HG02970 (cell line): ENCODE results near the gene REG1A.

Experiments used
- ATAC-seq: cut with Tn5 transposase; IDR thresholded peaks from one replicate; pipeline ENCODE4 v1.9.1; 2021; ENCODE audit warnings: mild to moderate bottlenecking, moderate library complexity, moderate number of reproducible peaks; ENCODE audit not compliant: unreplicated experiment, low FRiP score

Gene REG1A

DNA sequence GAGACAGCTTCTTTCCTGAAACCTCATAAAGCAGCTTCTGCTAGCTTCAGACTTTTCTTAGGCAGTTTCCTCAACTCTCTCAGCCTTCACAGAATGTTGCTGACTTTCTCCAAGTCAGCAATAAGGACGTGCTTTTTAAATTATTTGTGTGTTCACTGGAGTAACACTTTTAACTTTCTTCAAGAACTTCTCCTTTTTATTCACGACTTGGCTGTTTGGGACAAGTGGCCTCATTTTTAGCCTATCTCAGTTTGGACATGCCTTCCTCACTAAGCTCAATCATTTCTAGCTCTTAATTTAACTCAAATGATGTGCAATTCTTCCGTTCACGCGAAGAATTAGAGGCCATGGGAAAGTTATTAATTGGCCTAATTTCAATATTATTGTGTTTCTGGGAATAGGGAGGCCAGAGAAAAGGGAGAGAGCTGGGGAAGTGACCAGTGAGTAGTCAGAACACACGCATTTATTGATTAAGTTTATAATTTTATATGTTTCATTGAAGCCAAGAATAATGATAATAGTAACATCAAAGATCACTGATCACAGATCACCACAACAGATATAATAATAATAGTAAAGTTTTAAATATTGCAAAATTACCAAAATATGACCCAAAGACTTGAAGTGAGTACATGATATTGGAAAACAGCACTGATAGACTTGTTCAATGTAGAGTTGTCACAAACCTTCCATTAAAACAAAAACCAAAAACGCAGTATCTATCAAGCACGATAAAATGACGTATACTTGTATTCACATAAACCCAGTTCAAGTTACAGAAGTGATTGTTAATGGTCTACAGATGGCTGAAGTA is 4.8 kb downstream of the REG1A start:
- ATAC-seq, result no peak

DNA sequence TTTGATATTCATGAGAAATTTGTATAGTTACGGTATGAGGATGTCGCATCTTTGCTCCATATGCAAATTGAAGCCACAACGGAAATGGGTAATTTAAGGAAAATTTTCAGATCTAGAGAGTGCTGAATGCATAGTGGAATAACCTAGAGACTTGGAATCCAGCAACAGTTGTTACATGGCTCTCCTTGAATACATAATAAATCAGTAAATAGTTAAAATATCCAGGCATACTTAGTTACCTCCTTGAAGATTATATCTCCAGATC is 5.4 kb downstream of the REG1A start:
- no peak for ATAC-seq

DNA sequence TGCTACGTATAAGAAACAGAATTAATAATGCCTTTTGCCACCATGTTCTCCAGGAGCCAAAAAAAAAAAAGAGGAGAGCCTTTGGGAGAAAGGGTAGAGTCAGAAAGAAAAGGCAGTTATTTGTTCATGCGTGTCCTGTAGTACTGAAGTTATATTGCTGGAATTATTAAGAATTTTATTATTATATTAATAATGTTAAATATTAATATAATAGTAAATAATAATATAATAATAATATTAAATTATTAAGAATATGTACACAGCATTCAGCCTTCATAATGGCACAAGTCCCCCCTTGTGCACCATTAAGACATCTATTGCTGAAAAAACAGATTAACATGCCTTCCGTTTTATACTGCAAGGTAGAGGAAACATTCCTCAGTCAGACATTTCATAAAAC is 8.1 kb downstream of the REG1A start:
- no peak for ATAC-seq

DNA sequence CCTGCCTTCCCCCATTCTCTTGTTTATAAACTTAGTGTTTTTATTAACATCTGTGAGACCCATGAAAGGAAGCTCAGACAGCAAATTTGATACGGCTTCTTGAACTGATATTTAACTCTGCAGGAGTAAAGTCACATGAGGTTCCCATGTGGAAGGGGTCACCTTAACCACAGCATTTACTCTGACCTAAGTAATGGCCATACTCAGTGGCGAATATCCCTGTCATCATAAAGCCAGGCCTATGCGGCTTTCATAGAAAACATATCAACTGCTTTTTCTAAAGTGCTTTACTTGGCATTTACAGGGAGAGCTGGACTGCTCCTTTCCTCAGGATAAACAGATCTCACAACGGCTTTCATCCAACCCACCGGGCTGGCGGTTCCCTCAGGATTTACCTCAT is 9.0 kb downstream of the REG1A start:
- ATAC-seq, result no peak

DNA sequence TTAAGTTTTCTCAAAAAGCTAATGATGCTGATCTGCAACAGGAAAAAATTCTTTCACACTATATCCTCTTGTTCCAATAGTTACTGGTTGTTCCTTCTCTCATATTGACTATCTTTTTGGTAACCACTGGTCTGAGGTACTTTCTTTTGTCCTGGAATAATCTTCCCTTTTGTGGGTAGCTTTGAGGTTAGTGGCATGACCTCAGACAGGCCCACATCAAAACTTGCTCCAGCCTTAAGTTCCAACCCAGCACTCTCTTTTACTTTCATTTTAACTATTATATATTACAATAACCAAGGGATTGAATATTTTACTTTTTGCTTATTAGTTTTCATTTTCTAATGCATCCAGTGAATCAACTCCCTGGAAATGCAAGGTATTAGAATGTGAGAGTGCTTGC is 9.5 kb downstream of the REG1A start:
- ATAC-seq, result no peak

DNA sequence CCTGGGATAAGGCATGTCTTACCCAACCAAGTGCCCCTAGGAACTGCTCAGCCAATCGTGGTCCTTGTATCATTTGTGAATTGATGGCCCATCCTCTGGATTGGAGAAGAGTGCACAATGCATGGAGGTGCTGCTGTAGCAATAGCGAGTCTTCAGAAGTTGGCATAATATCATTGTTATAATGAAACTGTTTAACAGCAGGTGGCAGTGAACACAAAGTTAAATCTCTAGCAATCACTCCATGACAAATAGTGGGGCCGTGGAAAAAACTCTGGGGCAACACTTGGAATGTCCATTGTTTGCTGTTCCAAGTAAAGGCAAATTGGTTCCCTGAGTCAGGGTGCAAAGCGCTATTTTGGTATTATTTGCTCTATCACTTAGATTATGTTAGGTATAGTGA is 11.4 kb downstream of the REG1A start:
- ATAC-seq, result no peak

DNA sequence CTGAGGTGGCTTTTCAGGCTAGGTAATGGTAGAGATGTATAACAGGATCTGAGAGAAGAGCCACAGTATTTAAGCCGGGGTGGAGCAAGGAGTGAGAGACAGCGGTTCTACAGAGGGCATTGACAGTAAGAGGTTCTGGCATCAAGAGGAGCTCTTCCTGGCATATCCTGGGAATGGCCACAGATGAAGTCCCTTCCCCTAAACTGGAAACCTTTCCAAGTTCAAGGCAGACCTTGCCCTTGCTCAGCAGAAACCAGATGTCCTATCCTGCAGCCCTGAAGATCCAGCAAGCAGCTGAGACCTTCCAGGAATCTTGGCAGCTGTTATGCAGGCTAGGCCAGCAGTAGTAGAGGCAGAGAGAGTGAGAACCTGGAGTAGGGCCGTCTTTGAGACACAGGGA is 18.1 kb downstream of the REG1A start:
- ATAC-seq, result no peak

DNA sequence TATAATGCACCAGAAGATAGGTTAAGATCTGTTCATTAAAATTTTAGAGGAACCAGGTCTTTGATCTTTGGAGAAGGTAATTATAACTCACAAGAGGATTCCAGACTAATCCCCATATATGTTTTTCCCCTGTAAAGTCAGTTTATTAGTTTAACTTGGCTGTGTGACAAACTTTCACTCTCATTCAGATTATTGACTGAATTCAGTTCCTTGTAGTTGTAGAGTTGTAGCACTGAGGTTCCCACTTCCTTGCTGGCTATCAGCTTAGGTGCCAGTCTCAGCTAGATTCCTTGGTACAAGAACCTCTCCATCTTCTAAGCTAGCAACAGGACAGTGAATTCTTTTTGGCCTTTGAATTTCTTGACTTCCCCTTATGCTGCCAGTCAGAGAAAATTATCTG is 19.1 kb downstream of the REG1A start:
- no peak for ATAC-seq

DNA sequence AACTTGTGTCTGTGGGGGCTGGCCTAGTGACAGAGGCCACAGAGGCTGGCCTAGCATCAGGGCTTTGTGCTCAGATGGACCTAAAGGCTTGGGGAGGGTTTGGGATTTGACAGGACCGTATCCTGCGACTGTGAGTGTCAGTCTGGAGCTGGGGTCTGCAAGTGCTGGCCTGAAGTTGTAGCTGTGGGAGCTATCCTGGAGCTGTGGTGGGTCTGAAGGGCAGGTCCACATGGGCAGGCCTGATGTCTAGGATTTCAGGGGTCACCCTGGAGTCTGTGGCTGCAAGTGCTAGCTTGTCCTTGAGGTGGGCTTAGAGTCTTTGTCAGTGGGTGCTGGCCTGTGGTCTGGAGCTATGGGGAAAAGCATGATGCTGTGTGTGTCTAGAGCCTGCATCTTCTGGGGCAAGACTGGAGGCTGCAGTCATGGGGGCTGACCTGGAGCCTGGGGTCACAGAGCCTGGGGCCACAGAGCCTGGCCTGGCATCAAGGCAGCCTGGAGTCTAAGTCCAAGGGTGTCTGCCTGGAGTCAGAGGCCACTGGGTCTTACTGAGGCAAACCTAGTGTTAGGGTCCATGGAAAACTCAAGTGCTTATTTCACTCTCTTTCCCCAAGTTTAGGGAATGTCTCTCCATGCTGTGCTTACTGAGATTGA is 35.7 kb downstream of the REG1A start:
- ATAC-seq, result no peak

DNA sequence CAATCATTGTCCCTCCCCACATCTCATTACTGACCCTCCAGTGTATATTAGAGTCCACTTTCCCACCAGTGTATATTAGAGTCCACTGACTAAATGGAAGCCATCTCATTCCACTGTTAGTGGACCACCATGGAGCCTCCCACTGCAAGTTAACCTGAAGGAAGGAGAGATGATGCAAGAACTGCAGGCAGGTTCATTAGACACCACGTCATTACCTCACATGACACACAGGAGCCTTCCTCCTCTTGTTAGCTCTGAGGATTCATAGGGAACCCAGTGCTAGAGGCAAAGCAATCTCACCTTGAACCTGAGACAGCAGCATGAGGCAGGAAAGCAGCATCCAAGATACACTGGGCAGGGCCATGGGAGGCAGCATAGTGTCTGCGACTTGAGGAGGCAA is 38.7 kb downstream of the REG1A start:
- no peak for ATAC-seq

DNA sequence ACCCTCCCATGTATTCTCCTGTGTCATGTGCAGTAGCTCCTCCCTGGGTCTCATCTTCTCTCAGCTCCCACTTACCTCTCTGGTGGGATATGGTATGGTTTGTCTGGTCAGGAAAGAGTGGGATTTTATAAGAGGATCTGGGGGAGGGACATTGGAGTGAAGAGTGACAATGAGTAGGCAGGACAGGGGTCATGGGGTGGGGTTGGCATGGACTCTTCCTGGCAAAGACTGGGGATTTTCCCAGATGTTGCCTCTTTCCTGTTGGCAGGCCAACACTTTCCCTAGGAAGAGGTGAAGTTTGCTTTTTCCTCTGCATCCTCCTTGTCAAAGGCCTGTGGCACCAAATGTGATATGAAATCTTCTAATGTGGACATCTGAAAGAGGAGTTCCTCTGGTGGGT is 39.4 kb downstream of the REG1A start, which contains the start of gene REG3A:
Gene REG3A, minus strand, starts transcription at position 101 of the 400 bp plus-strand sequence. CDS start 348 bp downstream, outside the sequence.
- no peak for ATAC-seq

DNA sequence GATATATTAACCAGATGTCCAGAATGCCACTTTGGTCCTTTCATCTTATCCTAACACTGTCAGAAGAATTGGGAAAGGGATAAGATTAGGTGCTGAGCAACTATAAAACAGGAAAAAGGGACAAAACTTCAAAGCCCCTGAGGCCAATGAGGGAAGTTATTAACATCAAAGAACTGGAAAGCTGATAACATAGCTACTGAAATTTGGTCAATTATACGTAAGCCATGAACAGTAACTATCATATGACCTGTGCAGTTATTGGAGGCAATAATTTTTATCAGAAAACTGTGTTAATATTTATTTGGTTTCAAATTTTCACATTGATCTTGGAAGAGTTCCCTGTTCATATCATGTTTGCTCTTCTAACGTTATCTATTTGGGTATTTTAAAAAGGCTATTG is 41.8 kb downstream of the REG1A start:
- ATAC-seq, result no peak

DNA sequence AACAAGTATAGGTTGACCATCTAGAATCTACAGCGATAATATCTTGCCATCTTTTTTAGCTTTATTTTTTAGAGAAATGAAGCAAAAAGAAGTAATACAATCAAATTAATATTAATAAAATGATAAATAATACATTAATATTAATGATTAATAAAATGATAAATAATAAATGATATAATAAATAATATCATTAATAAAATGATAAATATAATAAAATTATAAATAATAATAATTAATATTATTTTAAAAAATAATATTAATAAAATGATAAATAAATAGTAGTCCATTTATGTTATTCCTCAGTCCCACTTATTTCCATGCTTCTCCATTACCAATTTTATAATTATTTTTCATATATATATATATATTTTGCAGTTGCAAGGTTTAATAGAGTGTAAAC is 42.5 kb downstream of the REG1A start:
- no peak for ATAC-seq

DNA sequence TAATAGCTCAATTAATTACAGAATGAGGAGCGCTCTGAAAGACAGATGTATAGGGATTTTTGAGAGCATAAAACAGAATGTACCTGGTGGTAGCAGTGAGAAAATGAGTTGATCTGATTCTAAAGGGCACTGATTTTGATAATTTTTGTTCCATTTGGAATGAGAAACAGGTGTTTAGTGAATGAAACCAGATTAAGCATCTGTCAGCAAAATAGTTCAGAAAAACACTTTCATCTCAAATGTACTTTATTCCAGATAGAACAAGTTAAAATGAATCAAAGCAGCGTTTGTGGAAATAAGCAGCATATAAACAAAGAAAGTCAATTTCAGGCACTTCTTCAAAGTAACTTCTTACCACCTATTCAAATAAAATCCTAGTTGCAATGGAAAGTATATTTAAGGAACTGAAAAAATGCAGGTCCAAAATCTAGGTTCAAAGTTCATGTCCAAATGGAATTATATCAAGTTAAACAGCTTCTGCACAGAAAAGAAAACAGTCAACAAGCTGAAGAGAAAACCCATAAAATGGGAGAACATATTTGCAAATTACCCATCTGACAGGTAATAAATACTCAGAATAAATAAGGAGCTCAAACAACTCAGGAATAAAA is 51.2 kb downstream of the REG1A start:
- no peak for ATAC-seq
